IMR-90 (cell line): Measurements from ENCODE around the gene POU2AF1. TPM values are rescaled to one million over a fixed set of nuclear protein-coding genes. Genes with fewer than 3 reads are reported as not detected.
"Not testable (repeated sequence)": the region's sequence is repeated elsewhere in the genome, so short reads cannot be mapped to it uniquely, and the experiment has no call there.

Experiments used
- ATAC-seq: fragments of 200-7000 bp; cut with Tn5 transposase; 2 replicates; pipeline ENCODE4 v1.9.1; 2020; ENCODE audit warnings: low read depth, mild to moderate bottlenecking, moderate library complexity
- BruUV-seq: library from RNA; stranded (reverse); fragments of 400-500 nt; replicated peaks from 2 replicates; lab custom pipeline; 2021; lab: Mats Ljungman, UMichigan
- CTCF ChIA-PET: fragments of 300-600 bp; formaldehyde crosslinking; extraction: SDS; loops from one replicate; lab custom pipeline; 2021; ENCODE audit warnings: antibody characterized with exemption; lab: Yijun Ruan, JAX
- POLR2A ChIA-PET: fragments of 300-600 bp; sonication (Branson Sonifier 250); formaldehyde crosslinking; loops from one replicate; lab custom pipeline; 2022; ENCODE audit warnings: antibody characterized with exemption; ENCODE audit not compliant: unreplicated experiment; lab: Charles Lee
- DNase-seq: peaks from one replicate; pipeline ENCODE4 v3.0.0; 2013
- H2AFZ ChIP-seq: replicated peaks from 2 replicates; pipeline ENCODE3; 2013; ENCODE audit warnings: low read length, mild to moderate bottlenecking; ENCODE audit not compliant: poor library complexity
- H2AK5ac ChIP-seq: 2 replicates; pipeline ENCODE4 v1.6.1; 2013; ENCODE audit warnings: low read depth, low read length, inconsistent platforms
- H2AK9ac ChIP-seq: replicated peaks from 2 replicates; pipeline ENCODE3; 2013; ENCODE audit warnings: mild to moderate bottlenecking, low read depth, low read length, moderate library complexity; ENCODE audit not compliant: poor library complexity
- H2BK120ac ChIP-seq: 2 replicates; pipeline ENCODE4 v1.6.1; 2013; ENCODE audit warnings: low read depth, low read length, inconsistent platforms
- H2BK15ac ChIP-seq: 3 replicates; pipeline ENCODE4 v1.6.1; 2013; ENCODE audit warnings: low read depth, low read length, inconsistent platforms
- H2BK20ac ChIP-seq: 2 replicates; pipeline ENCODE4 v1.6.1; 2013; ENCODE audit warnings: low read depth, mild to moderate bottlenecking, inconsistent platforms, low read length, moderate library complexity
- H2BK5ac ChIP-seq: 2 replicates; pipeline ENCODE4 v1.6.1; 2013; ENCODE audit warnings: mild to moderate bottlenecking, low read depth, low read length, inconsistent platforms; ENCODE audit not compliant: poor library complexity, severe bottlenecking
- H3K14ac ChIP-seq: replicated peaks from 2 replicates; pipeline ENCODE4 v1.6.1; 2013; ENCODE audit warnings: low read depth, low read length, inconsistent platforms
- H3K18ac ChIP-seq: 2 replicates; pipeline ENCODE4 v1.6.1; 2013; ENCODE audit warnings: low read depth, low read length, control low read depth
- H3K23ac ChIP-seq: 2 replicates; pipeline ENCODE4 v1.6.1; 2013; ENCODE audit warnings: low read depth, low read length, inconsistent platforms
- H3K27ac ChIP-seq: 2 replicates; pipeline ENCODE4 v1.5.1; 2013; ENCODE audit warnings: mild to moderate bottlenecking, control low read depth, low read length; ENCODE audit not compliant: insufficient read depth
- H3K27me3 ChIP-seq: 2 replicates; pipeline ENCODE4 v1.6.1; 2013; ENCODE audit warnings: low read length; ENCODE audit not compliant: control insufficient read depth, insufficient read depth
- H3K36me3 ChIP-seq: 2 replicates; pipeline ENCODE4 v1.6.1; 2013; ENCODE audit warnings: low read length, mixed read lengths; ENCODE audit not compliant: control insufficient read depth, insufficient read depth
- H3K4ac ChIP-seq: 2 replicates; pipeline ENCODE4 v1.6.1; 2013; ENCODE audit warnings: low read depth, low read length, inconsistent platforms
- H3K4me1 ChIP-seq: 2 replicates; pipeline ENCODE4 v1.6.1; 2013; ENCODE audit warnings: low read length, mixed read lengths; ENCODE audit not compliant: control insufficient read depth, insufficient read depth
- H3K4me2 ChIP-seq: 2 replicates; pipeline ENCODE4 v1.6.1; 2013; ENCODE audit warnings: low read depth, mild to moderate bottlenecking, control low read depth, low read length, moderate library complexity
- H3K4me3 ChIP-seq: 2 replicates; pipeline ENCODE4 v1.5.1; 2013; ENCODE audit warnings: low read depth, mild to moderate bottlenecking, control low read depth, low read length, moderate library complexity; ENCODE audit not compliant: insufficient read depth
- H3K56ac ChIP-seq: 2 replicates; pipeline ENCODE4 v1.6.1; 2013; ENCODE audit warnings: low read length, inconsistent platforms; ENCODE audit not compliant: insufficient read depth; ENCODE audit errors: extremely low read depth
- H3K79me1 ChIP-seq, 2 experiments: 2 replicates each; pipeline ENCODE4 v1.6.1; 2013; ENCODE audit warnings: low read length in 2 of 2, inconsistent platforms in 1 of 2, low read depth in 1 of 2
- H3K9ac ChIP-seq: 2 replicates; pipeline ENCODE4 v1.6.1; 2013; ENCODE audit warnings: low read depth, low read length, control low read depth
- H3K9me1 ChIP-seq: 2 replicates; pipeline ENCODE4 v1.6.1; 2013; ENCODE audit warnings: low read length, inconsistent platforms; ENCODE audit not compliant: insufficient read depth
- H3K9me3 ChIP-seq: 2 replicates; pipeline ENCODE4 v1.6.1; 2013; ENCODE audit warnings: low read length; ENCODE audit not compliant: control insufficient read depth, insufficient read depth
- H4K20me1 ChIP-seq: 2 replicates; pipeline ENCODE4 v1.6.1; 2013; ENCODE audit warnings: low read length, inconsistent platforms; ENCODE audit not compliant: insufficient read depth
- H4K5ac ChIP-seq: 2 replicates; pipeline ENCODE4 v1.6.1; 2013; ENCODE audit warnings: mild to moderate bottlenecking, low read depth, low read length, control low read depth
- H4K8ac ChIP-seq, 2 experiments: 2 replicates each; pipeline ENCODE4 v1.6.1; 2013; ENCODE audit warnings: low read depth in 2 of 2, low read length in 2 of 2, control low read depth in 1 of 2, inconsistent platforms in 1 of 2
- H4K91ac ChIP-seq: 2 replicates; pipeline ENCODE4 v1.6.1; 2013; ENCODE audit warnings: low read depth, low read length, inconsistent platforms; ENCODE audit not compliant: insufficient read depth
- WGBS, 2 experiments: methylation state at CpG; one replicate each; pipeline versions ENCODE4 v1.1.5 to v1.1.7; 2013; ENCODE audit warnings: missing lambda C conversion rate in 2 of 2; ENCODE audit not compliant: insufficient read length in 1 of 2; ENCODE audit errors: extremely low coverage in 2 of 2; 5-methylcytosine and 5-hydroxymethylcytosine counted together
- dilution Hi-C: fragments of 300-500 bp; cut with HindIII; formaldehyde crosslinking; loops from one replicate; pipeline ENCODE4 v1.14.3; 2018; ENCODE audit warnings: low sequenced_read_pairs; ENCODE audit not compliant: unreplicated experiment
- in situ Hi-C: fragments of 300-500 bp; cut with MboI; formaldehyde crosslinking; loops from 3 replicates; pipeline ENCODE4 v1.14.3; 2019; ENCODE audit warnings: low sequenced_read_pairs, inconsistent platforms, mixed read lengths
- intact Hi-C: fragments of 100-400 bp; cut with micrococcal nuclease; formaldehyde crosslinking; loops from 2 replicates; pipeline ENCODE4 v1.10.0; 2022
- polyA plus RNA-seq, 3 experiments: library from polyadenylated mRNA; depleted of rRNA; stranded (reverse); fragments of >200 nt; gene quantifications; 2 replicates each; pipeline ENCODE4 v1.2.3, GENCODE V29; 2012; ENCODE audit warnings: low replicate concordance in 1 of 3
- total RNA-seq: library from RNA; depleted of rRNA; stranded (reverse); fragments of >200 nt; gene quantifications from 2 replicates; pipeline ENCODE4 v1.2.3, GENCODE V29; 2012

POU2AF1 gene
- total and polyA plus RNA-seq, 2 of the 4 experiments (the other 2 are of a cell fraction): not detected

DNA sequence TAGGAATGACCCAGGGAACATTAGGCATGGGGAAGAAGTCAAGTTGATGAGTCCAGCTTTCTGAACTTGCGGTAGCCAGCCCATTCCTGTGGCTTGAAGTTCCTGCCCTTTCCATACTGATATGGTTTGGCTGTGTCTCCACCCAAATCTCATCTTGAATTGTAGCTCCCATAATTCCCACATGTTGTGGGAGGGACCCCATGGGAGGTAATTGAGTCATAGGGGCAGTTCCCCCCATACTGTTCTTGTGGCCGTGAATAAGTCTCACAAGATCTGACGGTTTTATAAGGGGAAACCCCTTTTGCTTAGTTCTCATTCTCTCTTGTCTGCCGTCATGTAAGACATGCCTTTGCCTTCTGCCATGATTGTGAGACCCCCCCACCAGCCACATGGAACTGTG lies 15.1 kb upstream of the POU2AF1 start:
- H3K4me1 ChIP-seq, H3K27ac ChIP-seq, H4K5ac ChIP-seq, H3K9ac ChIP-seq, H3K14ac ChIP-seq, CTCF ChIA-PET, H3K23ac ChIP-seq, H2BK15ac ChIP-seq, H2AFZ ChIP-seq, H3K4me3 ChIP-seq, in situ Hi-C loops, POLR2A ChIA-PET, H4K91ac ChIP-seq, ATAC-seq, H4K20me1 ChIP-seq, H2BK20ac ChIP-seq, H2BK120ac ChIP-seq, BruUV-seq, H3K36me3 ChIP-seq, H2BK5ac ChIP-seq, H3K56ac ChIP-seq, dilution Hi-C loops, H3K4ac ChIP-seq, H3K9me3 ChIP-seq, H3K79me1 ChIP-seq, DNase-seq, H3K18ac ChIP-seq, H2AK5ac ChIP-seq, H2AK9ac ChIP-seq, H3K9me1 ChIP-seq, H3K4me2 ChIP-seq, H4K8ac ChIP-seq, intact Hi-C loops: not testable (repeated sequence)
- no CpG with 5 or more reads among the region's 4 CpGs for WGBS, 2 experiments
- H3K27me3 ChIP-seq: peaks cover 47% of the 10 kb centered on the region
